ENCODE data around the gene FZD2. TPM values are rescaled to one million over a fixed set of nuclear protein-coding genes. Genes with fewer than 3 reads are reported as not detected.

FZD2 gene
- total RNA-seq, 4 donors from 2014 or later, result 0.42 to 2.1 (median 0.65) TPM; not detected in 1

- Histone ChIP-seq H3K4me1 (no peaks in the 10 kb centered on the region), H3K4me3 (no peak overlapping the region), H3K27me3 (peaks cover 7% of the 10 kb centered on the region), H3K9me3 (no peaks in the 10 kb centered on the region), H3K36me3 (no peaks in the 10 kb centered on the region), H3K27ac (no peak overlapping the region)
- TF ChIP-seq POLR2A (IDR thresholded peaks at IDR 0.05) (no peak), CTCF (IDR thresholded peaks at IDR 0.05) (no peak), POLR2AphosphoS5 (IDR thresholded peaks at IDR 0.05) (no peak), EP300 (IDR thresholded peaks at IDR 0.05) (no peak)
- DNase-seq (ENCODE audit: low spot score in 2 of 2), result no peak
- 96% methylated on average over 11 of the region's 11 CpGs for WGBS
Measured at GRCh38 chr17:44606658-44607057, 49.4 kb downstream of the FZD2 start.

GRCh38 chr17:44607836-44608690, 50.8 kb downstream of the FZD2 start:
- WGBS, result 60% methylated on average over 10 of the region's 10 CpGs
- no peak for DNase-seq (ENCODE audit: low spot score in 2 of 2)
- peaks cover 11% of the 10 kb centered on the region for H3K27me3 ChIP-seq
- no peaks in the 10 kb centered on the region for H3K4me1 ChIP-seq
- H3K9me3 ChIP-seq, result no peaks in the 10 kb centered on the region
- H3K27ac ChIP-seq, result no peak overlapping the region
- TF ChIP-seq POLR2A (IDR thresholded peaks at IDR 0.05), result no peak
- TF ChIP-seq EP300 (IDR thresholded peaks at IDR 0.05), result no peak
- no peak for TF ChIP-seq POLR2AphosphoS5 (IDR thresholded peaks at IDR 0.05)
- no peak for TF ChIP-seq CTCF (IDR thresholded peaks at IDR 0.05)
- H3K36me3 ChIP-seq, result no peaks in the 10 kb centered on the region
- H3K4me3 ChIP-seq, result no peak overlapping the region

GRCh38 chr17:44608727-44609435, 51.6 kb downstream of the FZD2 start:
- no peaks in the 10 kb centered on the region for H3K36me3 ChIP-seq
- no peak for DNase-seq (ENCODE audit: low spot score in 2 of 2)
- no peaks in the 10 kb centered on the region for H3K4me1 ChIP-seq
- no peak overlapping the region for H3K4me3 ChIP-seq
- no peak for TF ChIP-seq POLR2AphosphoS5 (IDR thresholded peaks at IDR 0.05)
- TF ChIP-seq EP300 (IDR thresholded peaks at IDR 0.05), result no peak
- no peak for TF ChIP-seq CTCF (IDR thresholded peaks at IDR 0.05)
- no peak for TF ChIP-seq POLR2A (IDR thresholded peaks at IDR 0.05)
- no peak overlapping the region for H3K27ac ChIP-seq
- WGBS, result 100% methylated on average over 2 of the region's 6 CpGs
- no peaks in the 10 kb centered on the region for H3K9me3 ChIP-seq
- peaks cover 18% of the 10 kb centered on the region for H3K27me3 ChIP-seq

GRCh38 chr17:44610331-44610730, 53.0 kb downstream of the FZD2 start:
- WGBS, result 73% methylated on average over 4 of the region's 4 CpGs
- H3K27ac ChIP-seq, result no peak overlapping the region
- no peak for DNase-seq (ENCODE audit: low spot score in 2 of 2)
- no peak overlapping the region for H3K4me3 ChIP-seq
- peaks cover 18% of the 10 kb centered on the region for H3K27me3 ChIP-seq
- H3K36me3 ChIP-seq, result no peaks in the 10 kb centered on the region
- no peaks in the 10 kb centered on the region for H3K4me1 ChIP-seq
- TF ChIP-seq POLR2AphosphoS5 (IDR thresholded peaks at IDR 0.05) (no peak), CTCF (IDR thresholded peaks at IDR 0.05) (no peak), POLR2A (IDR thresholded peaks at IDR 0.05) (no peak), EP300 (IDR thresholded peaks at IDR 0.05) (no peak)
- no peaks in the 10 kb centered on the region for H3K9me3 ChIP-seq

Other genes with a start within 250 kb of the FZD2 start
- gene RUNDC3A, start 248.9 kb upstream of the FZD2 start, total RNA-seq, result 10 to 100 TPM; 12.6 to 22.0 (median 14.7) TPM
- gene SLC25A39, start 232.7 kb upstream of the FZD2 start, total RNA-seq, result 100 to 1,000 TPM in 3 of 4 donors, 10 to 100 TPM in 1; 94.9 to 132 (median 111) TPM
- 100 to 1,000 TPM; 294 to 451 (median 340) TPM for gene GRN, start 212.2 kb upstream of the FZD2 start, total RNA-seq
- gene FAM171A2, start 193.6 kb upstream of the FZD2 start, total RNA-seq, result 1 to 10 TPM; 1.2 to 2.6 (median 1.5) TPM
- under 1 TPM in 2 of 4 donors, not detected in 2; 0.45 to 0.48 TPM for gene ITGA2B, start 167.8 kb upstream of the FZD2 start, total RNA-seq
- gene GPATCH8, start 54.1 kb upstream of the FZD2 start, total RNA-seq, result 10 to 100 TPM; 31.3 to 63.9 (median 43.4) TPM
- not detected for gene MEIOC, start 99.0 kb downstream of the FZD2 start, total RNA-seq
- gene CCDC43, start 132.3 kb downstream of the FZD2 start, total RNA-seq, result 10 to 100 TPM; 11.2 to 13.3 (median 12.2) TPM
- 1 to 10 TPM; 3.5 to 8.9 (median 3.7) TPM for gene DBF4B, start 151.2 kb downstream of the FZD2 start, total RNA-seq
- 1 to 10 TPM in 3 of 4 donors, under 1 TPM in 1; 0.98 to 1.5 (median 1.1) TPM for gene ADAM11, start 201.5 kb downstream of the FZD2 start, total RNA-seq